LNCAP (cell line): ENCODE measurements around the gene FXYD7.

Experiments used
- TF ChIP-seq, protein P1 (sequence below): fragments of 450-650 bp; IDR thresholded peaks from 2 replicates; pipeline ENCODE4 v1.5.1; 2017; ENCODE audit warnings: mild to moderate bottlenecking

FXYD7 gene

DNA sequence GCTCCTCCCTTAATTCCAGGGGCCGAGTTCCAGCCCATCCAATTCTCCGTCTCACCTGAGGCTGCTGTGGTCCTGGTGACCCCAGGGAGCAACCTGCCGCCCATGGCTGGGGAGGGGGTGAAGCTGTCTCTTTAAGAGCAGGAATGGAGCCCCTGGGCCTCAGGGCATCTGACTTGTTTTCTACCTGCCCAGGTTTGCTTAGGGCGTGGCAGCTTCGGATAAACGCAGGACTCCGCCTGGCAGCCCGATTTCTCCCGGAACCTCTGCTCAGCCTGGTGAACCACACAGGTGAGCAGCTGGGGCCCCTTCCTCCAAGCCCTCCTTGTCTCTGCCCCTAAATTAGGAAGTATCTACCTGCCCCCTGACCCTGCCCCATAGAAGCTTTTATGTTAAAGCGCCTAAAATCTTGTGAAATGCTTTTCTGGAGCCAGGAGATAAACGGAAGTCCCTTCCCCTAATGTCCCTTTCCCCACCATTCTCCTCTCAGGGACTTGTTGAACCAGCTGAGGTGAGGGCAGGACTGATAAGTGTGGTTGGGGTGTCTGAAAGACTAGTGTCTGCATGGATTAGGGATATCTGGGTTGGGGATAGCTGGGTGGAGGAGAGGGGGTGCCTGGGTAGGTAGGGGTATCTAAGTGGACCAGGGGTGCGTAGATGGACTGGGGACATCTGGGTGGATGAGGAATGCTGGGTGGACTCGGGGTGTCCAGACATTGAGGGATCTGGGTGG, 26.8 kb upstream of the FXYD7 start:
- TF ChIP-seq, protein P1, sequence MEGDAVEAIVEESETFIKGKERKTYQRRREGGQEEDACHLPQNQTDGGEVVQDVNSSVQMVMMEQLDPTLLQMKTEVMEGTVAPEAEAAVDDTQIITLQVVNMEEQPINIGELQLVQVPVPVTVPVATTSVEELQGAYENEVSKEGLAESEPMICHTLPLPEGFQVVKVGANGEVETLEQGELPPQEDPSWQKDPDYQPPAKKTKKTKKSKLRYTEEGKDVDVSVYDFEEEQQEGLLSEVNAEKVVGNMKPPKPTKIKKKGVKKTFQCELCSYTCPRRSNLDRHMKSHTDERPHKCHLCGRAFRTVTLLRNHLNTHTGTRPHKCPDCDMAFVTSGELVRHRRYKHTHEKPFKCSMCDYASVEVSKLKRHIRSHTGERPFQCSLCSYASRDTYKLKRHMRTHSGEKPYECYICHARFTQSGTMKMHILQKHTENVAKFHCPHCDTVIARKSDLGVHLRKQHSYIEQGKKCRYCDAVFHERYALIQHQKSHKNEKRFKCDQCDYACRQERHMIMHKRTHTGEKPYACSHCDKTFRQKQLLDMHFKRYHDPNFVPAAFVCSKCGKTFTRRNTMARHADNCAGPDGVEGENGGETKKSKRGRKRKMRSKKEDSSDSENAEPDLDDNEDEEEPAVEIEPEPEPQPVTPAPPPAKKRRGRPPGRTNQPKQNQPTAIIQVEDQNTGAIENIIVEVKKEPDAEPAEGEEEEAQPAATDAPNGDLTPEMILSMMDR = no peak

DNA sequence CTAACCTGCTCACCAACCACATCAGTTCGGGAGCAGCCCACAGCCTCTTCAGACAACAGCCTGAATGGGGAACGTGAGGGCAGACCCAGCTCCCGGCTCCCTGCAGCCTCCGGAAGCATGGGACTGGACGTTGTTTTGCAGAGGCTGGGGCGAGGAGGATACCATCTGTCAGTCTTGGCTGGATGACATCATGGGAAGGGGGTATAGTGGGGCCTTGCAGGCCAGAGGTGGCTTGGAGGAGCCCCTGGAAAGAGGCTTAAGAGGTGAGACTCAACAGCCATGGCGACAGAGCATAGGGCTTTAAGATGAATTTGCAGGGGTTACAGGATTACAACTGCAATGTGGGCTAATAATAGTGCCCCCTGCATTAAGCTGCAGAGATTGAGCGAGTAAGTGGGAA, 25.9 kb upstream of the FXYD7 start:
- TF ChIP-seq, protein P1 = no peak

- TF ChIP-seq, protein P1 = no peak
These were observed 25.3 kb upstream of the FXYD7 start for GRCh38 chr19:35117799-35118198.

DNA sequence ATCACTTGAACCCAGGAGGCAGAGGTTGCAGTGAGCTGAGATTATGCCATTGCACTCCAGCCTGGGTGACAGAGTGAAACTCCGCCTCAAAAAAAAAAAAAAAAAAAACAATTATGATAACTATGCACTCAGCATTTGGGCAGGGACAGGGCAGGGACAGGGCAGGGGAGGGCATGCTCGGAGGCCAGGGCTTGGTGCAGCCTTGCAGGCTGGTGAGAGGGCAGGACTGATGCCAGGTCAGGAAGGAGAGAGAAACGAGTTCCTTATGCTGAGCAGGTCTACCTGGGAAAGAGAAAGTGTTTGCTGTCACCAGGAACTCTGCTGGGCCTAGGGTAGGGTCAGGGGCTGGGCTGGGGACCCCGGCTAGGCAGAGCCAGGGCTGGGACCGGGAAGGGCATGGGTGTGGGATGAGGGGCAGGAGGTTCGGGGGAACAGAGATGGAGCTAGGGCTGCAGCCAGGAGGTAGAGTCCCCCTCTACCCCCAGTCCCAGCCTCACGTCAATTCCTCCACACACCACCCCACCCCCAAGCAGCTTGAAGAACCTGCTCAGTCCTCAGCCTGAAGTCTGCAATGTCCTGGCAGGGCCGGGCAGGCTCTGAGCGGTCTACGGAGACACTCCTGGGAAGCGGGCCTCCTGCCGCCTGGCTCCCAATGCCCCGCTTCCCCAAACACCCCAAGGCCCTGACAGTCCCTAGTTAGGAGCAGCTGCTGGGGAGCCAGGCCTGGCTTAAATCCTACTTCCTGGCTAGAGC, 24.6 kb upstream of the FXYD7 start:
- TF ChIP-seq, protein P1 = no peak

- TF ChIP-seq, protein P1 = no peak
These were observed 24.0 kb upstream of the FXYD7 start for GRCh38 chr19:35119091-35119490.

- TF ChIP-seq, protein P1 = no peak
These were observed 23.4 kb upstream of the FXYD7 start for GRCh38 chr19:35119578-35120155.

DNA sequence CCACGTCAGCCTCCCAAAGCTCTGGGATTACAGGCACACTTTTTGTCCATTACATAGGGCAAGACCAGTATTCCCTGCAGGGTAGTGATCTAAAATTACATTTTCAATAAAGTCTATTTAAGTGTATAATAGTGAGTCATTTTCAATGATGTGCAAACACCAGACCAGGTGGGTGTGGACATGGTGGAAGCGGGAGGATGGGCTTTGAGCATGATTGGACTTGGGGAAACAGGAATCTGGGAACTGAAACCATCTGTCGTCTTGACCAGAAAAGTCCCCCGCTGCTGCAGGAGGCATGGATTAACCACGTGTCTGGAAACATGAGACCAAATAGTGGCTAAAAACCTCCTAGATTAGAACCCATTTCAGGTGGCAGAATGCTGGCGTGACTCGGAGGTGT, 22.6 kb upstream of the FXYD7 start:
- TF ChIP-seq, protein P1 = no peak
